Measurements from ENCODE around the gene MASP1. TPM values are rescaled to one million over a fixed set of nuclear protein-coding genes. Genes with fewer than 3 reads are reported as not detected.
"Not testable (repeated sequence)": the region's sequence is repeated elsewhere in the genome, so short reads cannot be mapped to it uniquely, and the experiment has no call there.

Gene MASP1
- total RNA-seq, 2 donors from 2014 or later, result 0.52 to 11.1 TPM

- no peak overlapping the region for H3K9ac ChIP-seq (ENCODE audit: low read depth in 2 of 2, low read length in 2 of 2)
- no peak for DNase-seq
- no peaks in the 10 kb centered on the region for H3K4me1 ChIP-seq
- intact Hi-C loops (cut with DNase I), result no loop called here
- no peak for TF ChIP-seq CTCF (IDR thresholded peaks at IDR 0.05)
- H3K9me3 ChIP-seq, result no peaks in the 10 kb centered on the region
- no peak overlapping the region for H3K27ac ChIP-seq
- H3K27me3 ChIP-seq, result no peaks in the 10 kb centered on the region
- H3K36me3 ChIP-seq, result no peaks in the 10 kb centered on the region
- H3K4me3 ChIP-seq, result no peak overlapping the region
Observed at GRCh38 chr3:187242900-187243299, 48.6 kb downstream of the MASP1 start.

- Histone ChIP-seq H3K36me3 (no peaks in the 10 kb centered on the region), H3K9me3 (no peaks in the 10 kb centered on the region), H3K27me3 (no peaks in the 10 kb centered on the region), H3K4me1 (no peaks in the 10 kb centered on the region), H3K9ac (ENCODE audit: low read depth in 2 of 2, low read length in 2 of 2) (no peak overlapping the region), H3K27ac (no peak overlapping the region), H3K4me3 (no peak overlapping the region)
- DNase-seq, result no peak
- TF ChIP-seq CTCF (IDR thresholded peaks at IDR 0.05), result no peak
- intact Hi-C loops (cut with DNase I), result no loop called here
Observed at GRCh38 chr3:187242435-187242834, 49.1 kb downstream of the MASP1 start.

DNA sequence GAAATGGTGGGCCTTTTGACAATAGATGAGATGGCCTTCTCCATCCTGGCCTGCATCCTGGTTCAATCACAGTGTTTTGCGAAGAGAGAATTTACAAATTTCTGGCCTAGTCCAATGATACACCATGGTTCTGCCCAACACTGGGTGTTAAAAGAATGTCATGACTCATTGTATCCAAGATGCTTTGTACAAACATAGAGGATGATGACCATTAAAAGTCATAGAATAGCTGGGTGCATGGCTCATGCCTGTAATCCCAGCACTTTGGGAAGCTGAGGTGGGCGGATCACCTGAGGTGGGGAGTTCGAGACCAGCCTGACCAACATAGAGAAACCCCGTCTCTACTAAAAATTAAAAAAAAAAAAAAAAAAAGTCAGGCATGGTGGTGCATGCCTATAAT is 52.7 kb downstream of the MASP1 start:
- H3K4me3 ChIP-seq; H3K36me3 ChIP-seq; H3K9me3 ChIP-seq; intact Hi-C loops (cut with DNase I); H3K27ac ChIP-seq; DNase-seq; H3K4me1 ChIP-seq; H3K9ac ChIP-seq (ENCODE audit: low read depth in 2 of 2, low read length in 2 of 2); H3K27me3 ChIP-seq: not testable (repeated sequence)

- no peak for DNase-seq
- no peaks in the 10 kb centered on the region for H3K36me3 ChIP-seq
- no peaks in the 10 kb centered on the region for H3K27me3 ChIP-seq
- no peak overlapping the region for H3K9ac ChIP-seq (ENCODE audit: low read depth in 2 of 2, low read length in 2 of 2)
- H3K27ac ChIP-seq, result no peak overlapping the region
- no peaks in the 10 kb centered on the region for H3K9me3 ChIP-seq
- H3K4me3 ChIP-seq, result no peak overlapping the region
- no peak for TF ChIP-seq CTCF (IDR thresholded peaks at IDR 0.05)
- intact Hi-C loops (cut with DNase I), result no loop called here
- no peaks in the 10 kb centered on the region for H3K4me1 ChIP-seq
Observed at GRCh38 chr3:187238239-187238638, 53.3 kb downstream of the MASP1 start.

DNA sequence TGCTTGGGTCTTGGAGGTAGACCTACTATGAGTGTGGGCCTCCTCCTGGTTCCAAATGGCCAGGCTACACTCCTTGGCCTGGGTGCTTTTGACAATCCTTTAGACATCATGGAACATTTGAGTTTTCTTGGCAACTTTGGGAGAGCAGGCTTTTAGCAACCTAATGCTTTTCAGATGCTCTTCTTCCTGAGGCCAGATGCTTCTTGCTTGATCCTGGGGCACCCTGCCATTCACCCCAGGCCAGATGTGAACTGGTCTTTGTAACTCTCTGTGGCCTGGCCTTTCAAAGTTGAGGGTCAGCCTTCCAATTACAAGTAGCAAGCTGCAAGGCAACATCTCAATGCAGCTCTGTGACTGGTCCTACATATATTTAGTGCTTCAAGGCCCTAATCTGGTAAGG is 53.8 kb downstream of the MASP1 start:
- Histone ChIP-seq H3K4me1 (no peaks in the 10 kb centered on the region), H3K4me3 (no peak overlapping the region), H3K27me3 (no peaks in the 10 kb centered on the region), H3K27ac (no peak overlapping the region), H3K36me3 (no peaks in the 10 kb centered on the region), H3K9me3 (no peaks in the 10 kb centered on the region), H3K9ac (ENCODE audit: low read depth in 2 of 2, low read length in 2 of 2) (no peak overlapping the region)
- DNase-seq, result no peak
- TF ChIP-seq CTCF (IDR thresholded peaks at IDR 0.05), result no peak
- intact Hi-C loops (cut with DNase I), result no loop called here

GRCh38 chr3:187236962-187237361 is 54.6 kb downstream of the MASP1 start:
- H3K9me3 ChIP-seq, result no peaks in the 10 kb centered on the region
- intact Hi-C loops (cut with DNase I), result no loop called here
- TF ChIP-seq CTCF (IDR thresholded peaks at IDR 0.05), result no peak
- H3K4me1 ChIP-seq, result no peaks in the 10 kb centered on the region
- H3K27ac ChIP-seq, result no peak overlapping the region
- no peak overlapping the region for H3K9ac ChIP-seq (ENCODE audit: low read depth in 2 of 2, low read length in 2 of 2)
- no peak overlapping the region for H3K4me3 ChIP-seq
- DNase-seq, result no peak
- H3K36me3 ChIP-seq, result no peaks in the 10 kb centered on the region
- no peaks in the 10 kb centered on the region for H3K27me3 ChIP-seq
